RCC 7860 (cell line): ENCODE measurements around the gene NRG3.

Source experiments
- DNase-seq: peaks from one replicate; pipeline ENCODE4 v3.0.0-alpha.2; 2015; ENCODE audit warnings: low spot score
- FAIRE-seq: peaks from 2 replicates; lab custom pipeline; 2012; peaks lifted over from hg19 to GRCh38; lab: Jason Lieb, UNC

The NRG3 gene

GRCh38 chr10:82194419-82194818, 319.4 kb downstream of the NRG3 start:
- DNase-seq, result no peak
- FAIRE-seq, result no peak

GRCh38 chr10:82206831-82207230, 331.8 kb downstream of the NRG3 start:
- no peak for FAIRE-seq
- DNase-seq, result no peak

GRCh38 chr10:82208726-82209125, 333.7 kb downstream of the NRG3 start:
- DNase-seq (no peak), FAIRE-seq (no peak)

- DNase-seq (no peak), FAIRE-seq (no peak)
Measured at GRCh38 chr10:82210331-82210730, 335.3 kb downstream of the NRG3 start.

- FAIRE-seq, result no peak
- no peak for DNase-seq
Measured at GRCh38 chr10:82211346-82211745, 336.4 kb downstream of the NRG3 start.

GRCh38 chr10:82212753-82213152, 337.8 kb downstream of the NRG3 start:
- no peak for DNase-seq
- FAIRE-seq, result no peak

- DNase-seq (no peak), FAIRE-seq (no peak)
Measured at GRCh38 chr10:82213784-82214183, 338.8 kb downstream of the NRG3 start.

- DNase-seq (no peak), FAIRE-seq (no peak)
Measured at GRCh38 chr10:82221056-82221455, 346.1 kb downstream of the NRG3 start.

- DNase-seq (no peak), FAIRE-seq (no peak)
Measured at GRCh38 chr10:82221601-82222149, 346.7 kb downstream of the NRG3 start.

- no peak for FAIRE-seq
- DNase-seq, result no peak
Measured at GRCh38 chr10:82228701-82229100, 353.7 kb downstream of the NRG3 start.

- DNase-seq (no peak), FAIRE-seq (no peak)
Measured at GRCh38 chr10:82234173-82234572, 359.2 kb downstream of the NRG3 start.

- FAIRE-seq, result no peak
- no peak for DNase-seq
Measured at GRCh38 chr10:82236084-82236731, 361.2 kb downstream of the NRG3 start.

GRCh38 chr10:82238291-82238690, 363.3 kb downstream of the NRG3 start:
- FAIRE-seq (no peak), DNase-seq (no peak)

- no peak for FAIRE-seq
Measured at GRCh38 chr10:82240408-82240807, 365.4 kb downstream of the NRG3 start.

GRCh38 chr10:82242778-82243177, 367.8 kb downstream of the NRG3 start:
- FAIRE-seq (no peak), DNase-seq (no peak)

More at GRCh38 chr10:82240408-82240807, 365.4 kb downstream of the NRG3 start:
- DNase-seq, result no peak

GRCh38 chr10:82245157-82245556, 370.2 kb downstream of the NRG3 start:
- FAIRE-seq (no peak), DNase-seq (no peak)

- FAIRE-seq, result no peak
Measured at GRCh38 chr10:82245906-82246560, 371.0 kb downstream of the NRG3 start.

GRCh38 chr10:82249141-82249540, 374.1 kb downstream of the NRG3 start:
- FAIRE-seq (no peak), DNase-seq (no peak)

More at GRCh38 chr10:82245906-82246560, 371.0 kb downstream of the NRG3 start:
- no peak for DNase-seq

- FAIRE-seq, result no peak
Measured at GRCh38 chr10:82251222-82251906, 376.4 kb downstream of the NRG3 start.

GRCh38 chr10:82252081-82252480, 377.1 kb downstream of the NRG3 start:
- no peak for DNase-seq
- no peak for FAIRE-seq

More at GRCh38 chr10:82251222-82251906, 376.4 kb downstream of the NRG3 start:
- DNase-seq, result no peak

- DNase-seq (no peak), FAIRE-seq (no peak)
Measured at GRCh38 chr10:82254237-82254636, 379.2 kb downstream of the NRG3 start.

GRCh38 chr10:82256275-82256674, 381.3 kb downstream of the NRG3 start:
- FAIRE-seq, result no peak
- no peak for DNase-seq
